ENCODE measurements around the gene MSH2.
"Not testable (repeated sequence)": the region's sequence is repeated elsewhere in the genome, so short reads cannot be mapped to it uniquely, and the experiment has no call there.

The MSH2 gene

GRCh38 chr2:47499621-47500309, 96.8 kb downstream of the MSH2 start:
- no peaks in the 10 kb centered on the region for H4K20me1 ChIP-seq (ENCODE audit: insufficient read depth, low read length)
- no peak overlapping the region for H2AFZ ChIP-seq (ENCODE audit: low read depth, low read length)
- H3K9ac ChIP-seq (ENCODE audit: low read length) = no peak overlapping the region
- no peaks in the 10 kb centered on the region for H3K27me3 ChIP-seq (ENCODE audit: low read depth, low read length)
- no peak for TF ChIP-seq CTCF (IDR thresholded peaks at IDR 0.05; ENCODE audit: low read depth, low read length)
- TF ChIP-seq EZH2phosphoT487 (IDR thresholded peaks at IDR 0.05; ENCODE audit: low read depth) = no peak
- H3K4me1 ChIP-seq (ENCODE audit: low read length) = peaks cover 29% of the 10 kb centered on the region
- H3K36me3 ChIP-seq (replicated peaks; ENCODE audit: low read depth, low read length) = peaks cover 25% of the 10 kb centered on the region
- H3K4me3 ChIP-seq (ENCODE audit: low read length) = no peak overlapping the region
- no peak overlapping the region for H3K4me2 ChIP-seq (ENCODE audit: low read length)
- no peaks in the 10 kb centered on the region for H3K79me2 ChIP-seq (ENCODE audit: low read length)
- peaks cover 27% of the 10 kb centered on the region for H3K9me3 ChIP-seq (ENCODE audit: insufficient read depth, low read length)
- H3K27ac ChIP-seq (ENCODE audit: low read length) = no peak overlapping the region

GRCh38 chr2:47501374-47502200, 98.6 kb downstream of the MSH2 start:
- no peak overlapping the region for H3K4me3 ChIP-seq (ENCODE audit: low read length)
- no peak overlapping the region for H3K9ac ChIP-seq (ENCODE audit: low read length)
- TF ChIP-seq CTCF (IDR thresholded peaks at IDR 0.05; ENCODE audit: low read depth, low read length) (no peak), EZH2phosphoT487 (IDR thresholded peaks at IDR 0.05; ENCODE audit: low read depth) (no peak)

GRCh38 chr2:47502498-47502897, 99.5 kb downstream of the MSH2 start:
- H3K4me3 ChIP-seq (ENCODE audit: low read length); H3K9ac ChIP-seq (ENCODE audit: low read length); H3K79me2 ChIP-seq (ENCODE audit: low read length); H4K20me1 ChIP-seq (ENCODE audit: insufficient read depth, low read length); H2AFZ ChIP-seq (ENCODE audit: low read depth, low read length); H3K27me3 ChIP-seq (ENCODE audit: low read depth, low read length): not testable (repeated sequence)
- Histone ChIP-seq H3K4me2 (ENCODE audit: low read length) (peak overlapping the region; percentile 13), H3K27ac (ENCODE audit: low read length) (peak overlapping the region; percentile 53), H3K9me3 (ENCODE audit: insufficient read depth, low read length) (peaks cover 34% of the 10 kb centered on the region), H3K36me3 (replicated peaks; ENCODE audit: low read depth, low read length) (peaks cover 30% of the 10 kb centered on the region), H3K4me1 (ENCODE audit: low read length) (peaks cover 23% of the 10 kb centered on the region)

More at GRCh38 chr2:47501374-47502200, 98.6 kb downstream of the MSH2 start:
- Histone ChIP-seq H2AFZ (ENCODE audit: low read depth, low read length) (no peak overlapping the region), H3K27ac (ENCODE audit: low read length) (no peak overlapping the region), H4K20me1 (ENCODE audit: insufficient read depth, low read length) (no peaks in the 10 kb centered on the region), H3K9me3 (ENCODE audit: insufficient read depth, low read length) (peaks cover 34% of the 10 kb centered on the region), H3K79me2 (ENCODE audit: low read length) (no peaks in the 10 kb centered on the region), H3K4me2 (ENCODE audit: low read length) (no peak overlapping the region), H3K36me3 (replicated peaks; ENCODE audit: low read depth, low read length) (peaks cover 30% of the 10 kb centered on the region), H3K27me3 (ENCODE audit: low read depth, low read length) (no peaks in the 10 kb centered on the region), H3K4me1 (ENCODE audit: low read length) (peaks cover 29% of the 10 kb centered on the region)

- peaks cover 23% of the 10 kb centered on the region for H3K4me1 ChIP-seq (ENCODE audit: low read length)
- no peak overlapping the region for H2AFZ ChIP-seq (ENCODE audit: low read depth, low read length)
- no peaks in the 10 kb centered on the region for H3K27me3 ChIP-seq (ENCODE audit: low read depth, low read length)
- H3K9ac ChIP-seq (ENCODE audit: low read length) = no peak overlapping the region
- H3K79me2 ChIP-seq (ENCODE audit: low read length) = no peaks in the 10 kb centered on the region
- peak overlapping the region; percentile 13 for H3K4me2 ChIP-seq (ENCODE audit: low read length)
- TF ChIP-seq CTCF (IDR thresholded peaks at IDR 0.05; ENCODE audit: low read depth, low read length) = no peak
- no peak overlapping the region; the same call in 1 of the 2 replicates for H3K27ac ChIP-seq (ENCODE audit: low read length)
- peaks cover 34% of the 10 kb centered on the region for H3K9me3 ChIP-seq (ENCODE audit: insufficient read depth, low read length)
- H3K4me3 ChIP-seq (ENCODE audit: low read length) = no peak overlapping the region
- H3K36me3 ChIP-seq (replicated peaks; ENCODE audit: low read depth, low read length) = peaks cover 30% of the 10 kb centered on the region
- H4K20me1 ChIP-seq (ENCODE audit: insufficient read depth, low read length) = no peaks in the 10 kb centered on the region
Observed at GRCh38 chr2:47503481-47504070, 100.6 kb downstream of the MSH2 start.
